Hepatocyte (in vitro differentiated cells): ENCODE data around the gene MIS18BP1. TPM values are rescaled to one million over a fixed set of nuclear protein-coding genes. Genes with fewer than 3 reads are reported as not detected.

Experiments
- DNase-seq: peaks from one replicate; pipeline ENCODE4 v3.0.0-alpha.2; 2016; ENCODE audit warnings: low spot score
- H2AFZ ChIP-seq: fragments of 200-600 bp; sonication (generic); 2 replicates; pipeline ENCODE4 v1.6.0; 2016; ENCODE audit warnings: antibody characterized with exemption, mild to moderate bottlenecking
- H3K27ac ChIP-seq: fragments of 200-600 bp; sonication (generic); 2 replicates; pipeline ENCODE4 v1.5.1; 2016; ENCODE audit warnings: mild to moderate bottlenecking
- H3K27me3 ChIP-seq: fragments of 200-600 bp; sonication (generic); 2 replicates; pipeline ENCODE4 v1.6.1; 2016
- H3K36me3 ChIP-seq: fragments of 200-600 bp; sonication (generic); replicated peaks from 2 replicates; pipeline ENCODE4 v1.5.1; 2016; ENCODE audit warnings: low read depth; ENCODE audit not compliant: insufficient read depth
- H3K4me1 ChIP-seq: fragments of 200-600 bp; sonication (generic); 2 replicates; pipeline ENCODE4 v1.5.1; 2016; ENCODE audit warnings: mild to moderate bottlenecking, moderate library complexity; ENCODE audit not compliant: insufficient read depth
- H3K4me2 ChIP-seq: fragments of 200-600 bp; sonication (generic); 2 replicates; pipeline ENCODE4 v1.6.0; 2016
- H3K4me3 ChIP-seq: fragments of 200-600 bp; sonication (generic); 2 replicates; pipeline ENCODE4 v1.5.1; 2016; ENCODE audit warnings: mild to moderate bottlenecking
- H3K79me2 ChIP-seq: fragments of 200-600 bp; sonication (generic); 2 replicates; pipeline ENCODE4 v1.6.0; 2017; ENCODE audit warnings: mild to moderate bottlenecking
- H3K9me2 ChIP-seq: fragments of 200-600 bp; sonication (generic); replicated peaks from 2 replicates; pipeline ENCODE4 v1.6.0; 2017; ENCODE audit warnings: mild to moderate bottlenecking; ENCODE audit not compliant: insufficient read depth
- H3K9me3 ChIP-seq: fragments of 200-600 bp; sonication (generic); 2 replicates; pipeline ENCODE4 v1.5.1; 2016; ENCODE audit warnings: low read depth, mild to moderate bottlenecking
- H4K20me1 ChIP-seq: fragments of 200-600 bp; sonication (generic); 2 replicates; pipeline ENCODE4 v1.6.0; 2016; ENCODE audit warnings: mild to moderate bottlenecking; ENCODE audit not compliant: insufficient read depth, poor library complexity, severe bottlenecking
- EZH2 ChIP-seq: fragments of 200-600 bp; sonication (generic); IDR thresholded peaks from 2 replicates; pipeline ENCODE4 v1.6.1; 2016; ENCODE audit warnings: antibody characterized with exemption, mild to moderate bottlenecking, borderline replicate concordance
- EZH2phosphoT487 ChIP-seq: fragments of 200-600 bp; sonication (generic); IDR thresholded peaks from one replicate; pipeline ENCODE4 v1.6.1; 2018; ENCODE audit warnings: antibody characterized with exemption, mild to moderate bottlenecking, low read depth, moderate library complexity; ENCODE audit not compliant: unreplicated experiment, severe bottlenecking
- WGBS: methylation state at CpG from one replicate; pipeline ENCODE4 v1.1.6; 2016; ENCODE audit warnings: low lambda C conversion rate; ENCODE audit errors: missing lambda C conversion rate; 5-methylcytosine and 5-hydroxymethylcytosine counted together
- polyA plus RNA-seq: library from polyadenylated mRNA; unstranded; fragments of >200 nt; fragmentation: Nextera tagmentation; extraction: Ambion mirVana; gene quantifications from 2 replicates; pipeline ENCODE4 v1.2.1, GENCODE V29; 2016
- total RNA-seq: library from RNA; depleted of rRNA; stranded (reverse); fragments of >200 nt; gene quantifications from 2 replicates; pipeline ENCODE4 v1.2.3, GENCODE V29; 2014
- TF ChIP-seq, protein P1 (sequence below): fragments of 200-600 bp; sonication (generic); IDR thresholded peaks from 2 replicates; pipeline ENCODE4 v1.5.1; 2016; ENCODE audit warnings: antibody characterized with exemption, mild to moderate bottlenecking; ENCODE audit not compliant: poor library complexity

MIS18BP1 gene
- total and polyA plus RNA-seq, 2 experiments from 2014 or later = 6.8 to 23.5 TPM

DNA sequence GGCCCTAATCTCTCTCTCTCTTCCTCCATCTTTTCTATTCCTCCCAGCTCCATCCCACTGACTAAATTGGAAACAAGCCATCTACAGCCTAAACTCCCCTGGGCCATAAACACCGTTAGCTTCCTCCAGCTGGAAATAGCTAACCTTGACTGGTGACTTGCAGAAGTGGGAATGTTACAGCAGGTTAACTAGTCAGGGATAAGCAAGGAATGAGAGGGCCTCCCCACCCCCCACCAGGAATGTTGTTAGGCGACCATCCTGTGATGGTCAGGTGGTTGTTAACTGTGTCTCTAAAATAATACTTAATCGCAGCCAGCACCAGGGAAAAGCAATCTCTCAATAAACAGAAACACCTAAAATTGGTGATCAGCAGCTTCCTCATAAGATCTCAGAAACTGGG lies 40.8 kb downstream of the MIS18BP1 start:
- Histone ChIP-seq H2AFZ (no peak overlapping the region), H3K9me2 (no peaks in the 10 kb centered on the region), H3K4me3 (no peak overlapping the region), H3K4me2 (no peak overlapping the region), H3K36me3 (no peaks in the 10 kb centered on the region), H3K27me3 (no peaks in the 10 kb centered on the region), H4K20me1 (no peaks in the 10 kb centered on the region), H3K79me2 (no peaks in the 10 kb centered on the region), H3K4me1 (peaks cover 7% of the 10 kb centered on the region), H3K9me3 (no peaks in the 10 kb centered on the region), H3K27ac (no peak overlapping the region)
- TF ChIP-seq, protein P1, sequence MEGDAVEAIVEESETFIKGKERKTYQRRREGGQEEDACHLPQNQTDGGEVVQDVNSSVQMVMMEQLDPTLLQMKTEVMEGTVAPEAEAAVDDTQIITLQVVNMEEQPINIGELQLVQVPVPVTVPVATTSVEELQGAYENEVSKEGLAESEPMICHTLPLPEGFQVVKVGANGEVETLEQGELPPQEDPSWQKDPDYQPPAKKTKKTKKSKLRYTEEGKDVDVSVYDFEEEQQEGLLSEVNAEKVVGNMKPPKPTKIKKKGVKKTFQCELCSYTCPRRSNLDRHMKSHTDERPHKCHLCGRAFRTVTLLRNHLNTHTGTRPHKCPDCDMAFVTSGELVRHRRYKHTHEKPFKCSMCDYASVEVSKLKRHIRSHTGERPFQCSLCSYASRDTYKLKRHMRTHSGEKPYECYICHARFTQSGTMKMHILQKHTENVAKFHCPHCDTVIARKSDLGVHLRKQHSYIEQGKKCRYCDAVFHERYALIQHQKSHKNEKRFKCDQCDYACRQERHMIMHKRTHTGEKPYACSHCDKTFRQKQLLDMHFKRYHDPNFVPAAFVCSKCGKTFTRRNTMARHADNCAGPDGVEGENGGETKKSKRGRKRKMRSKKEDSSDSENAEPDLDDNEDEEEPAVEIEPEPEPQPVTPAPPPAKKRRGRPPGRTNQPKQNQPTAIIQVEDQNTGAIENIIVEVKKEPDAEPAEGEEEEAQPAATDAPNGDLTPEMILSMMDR = no peak
- DNase-seq = no peak
- 69% methylated on average over 3 of the region's 3 CpGs for WGBS

DNA sequence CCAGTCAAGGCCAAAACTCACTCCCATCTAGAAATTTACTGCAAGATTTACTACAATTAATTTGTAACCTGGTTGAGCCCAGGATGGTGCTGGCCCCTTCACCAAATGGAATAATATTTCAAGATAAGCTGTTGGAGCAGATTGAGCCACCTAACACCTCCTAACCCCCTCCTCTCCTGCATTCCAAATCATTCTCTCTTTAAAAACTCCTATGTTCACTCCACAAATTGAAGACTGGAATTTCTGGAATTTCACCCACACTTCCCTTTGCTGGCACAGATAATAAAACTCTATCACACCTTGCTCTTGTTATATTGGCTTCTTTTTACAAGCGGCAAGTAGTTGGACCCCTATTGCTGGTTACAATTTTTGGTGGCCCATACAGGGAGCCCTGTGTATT lies 41.7 kb downstream of the MIS18BP1 start:
- Histone ChIP-seq H3K9me2 (no peaks in the 10 kb centered on the region), H3K4me1 (peaks cover 7% of the 10 kb centered on the region), H3K27me3 (no peaks in the 10 kb centered on the region), H4K20me1 (no peaks in the 10 kb centered on the region), H2AFZ (no peak overlapping the region), H3K36me3 (no peaks in the 10 kb centered on the region), H3K79me2 (no peaks in the 10 kb centered on the region), H3K9me3 (no peaks in the 10 kb centered on the region), H3K4me3 (no peak overlapping the region), H3K4me2 (no peak overlapping the region), H3K27ac (no peak overlapping the region)
- 84% methylated on average over 1 of the region's 1 CpG for WGBS
- DNase-seq = no peak
- TF ChIP-seq EZH2phosphoT487 (no peak), EZH2 (no peak)
- TF ChIP-seq, protein P1 = no peak

DNA sequence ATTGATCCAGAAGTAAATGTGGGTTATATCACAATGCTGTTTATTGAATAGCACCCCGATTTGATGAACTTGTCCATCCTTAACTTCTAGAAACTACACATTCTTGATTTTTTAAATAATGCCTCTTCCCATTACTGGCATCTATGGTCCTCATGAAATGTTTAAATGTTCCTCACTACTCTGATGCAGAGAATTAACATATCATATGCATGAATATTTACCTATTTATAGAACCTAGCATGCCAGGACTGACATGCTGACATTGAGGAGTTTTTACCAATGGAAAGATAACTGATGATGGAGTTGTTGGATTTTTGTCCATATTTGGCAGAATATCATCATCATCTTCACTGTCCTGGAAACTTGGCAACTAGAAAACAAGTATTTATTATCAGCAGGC lies 42.8 kb downstream of the MIS18BP1 start:
- H2AFZ ChIP-seq = no peak overlapping the region
- no peaks in the 10 kb centered on the region for H3K36me3 ChIP-seq
- WGBS = 100% methylated on average over 1 of the region's 1 CpG
- H3K27ac ChIP-seq = no peak overlapping the region
- no peaks in the 10 kb centered on the region for H3K9me2 ChIP-seq
- DNase-seq = no peak
- TF ChIP-seq EZH2 (no peak), EZH2phosphoT487 (no peak)
- TF ChIP-seq, protein P1 = no peak
- H3K79me2 ChIP-seq = no peaks in the 10 kb centered on the region
- no peak overlapping the region for H3K4me2 ChIP-seq
- peaks cover 7% of the 10 kb centered on the region for H3K4me1 ChIP-seq
- H4K20me1 ChIP-seq = no peaks in the 10 kb centered on the region
- H3K4me3 ChIP-seq = no peak overlapping the region
- H3K9me3 ChIP-seq = no peaks in the 10 kb centered on the region
- no peaks in the 10 kb centered on the region for H3K27me3 ChIP-seq

DNA sequence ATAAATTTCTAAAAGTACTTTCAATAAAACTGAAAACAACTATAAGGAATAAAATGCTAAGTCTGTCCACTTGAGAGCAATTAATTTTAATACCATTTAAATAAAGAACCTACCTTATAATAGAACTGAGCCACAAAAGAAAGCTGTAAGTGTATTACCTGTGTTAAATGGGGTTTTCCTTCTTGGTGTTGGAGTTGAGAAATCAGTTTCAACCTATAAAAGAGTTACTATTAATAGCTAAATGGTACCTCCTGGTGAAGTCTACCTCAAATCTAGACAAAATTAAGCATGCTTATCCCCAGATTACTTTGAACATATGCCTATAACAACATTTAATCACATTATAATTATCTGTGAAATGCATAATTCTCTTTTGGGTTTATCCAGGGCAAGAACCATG lies 48.8 kb downstream of the MIS18BP1 start:
- no peaks in the 10 kb centered on the region for H3K9me3 ChIP-seq
- no peak overlapping the region for H3K4me2 ChIP-seq
- no peak for TF ChIP-seq EZH2phosphoT487
- TF ChIP-seq EZH2 = no peak
- TF ChIP-seq, protein P1 = no peak
- no peaks in the 10 kb centered on the region for H3K9me2 ChIP-seq
- H2AFZ ChIP-seq = no peak overlapping the region
- no peaks in the 10 kb centered on the region for H3K27me3 ChIP-seq
- H4K20me1 ChIP-seq = no peaks in the 10 kb centered on the region
- no peaks in the 10 kb centered on the region for H3K36me3 ChIP-seq
- H3K27ac ChIP-seq = no peak overlapping the region
- H3K79me2 ChIP-seq = no peaks in the 10 kb centered on the region
- no peaks in the 10 kb centered on the region for H3K4me1 ChIP-seq
- H3K4me3 ChIP-seq = no peak overlapping the region
- no peak for DNase-seq
